ENCODE measurements around the gene KCTD1.

KCTD1 gene

GRCh38 chr18:26429535-26430226 is 118.7 kb downstream of the KCTD1 start:
- H2AFZ ChIP-seq (ENCODE audit: low read depth, low read length) = no peak overlapping the region
- H3K4me1 ChIP-seq (ENCODE audit: low read length) = peaks cover 3% of the 10 kb centered on the region
- no peak overlapping the region for H3K27ac ChIP-seq (ENCODE audit: low read length)
- H3K79me2 ChIP-seq (ENCODE audit: low read length) = no peaks in the 10 kb centered on the region
- H3K27me3 ChIP-seq (ENCODE audit: low read depth, low read length) = no peaks in the 10 kb centered on the region
- no peak for TF ChIP-seq CTCF (IDR thresholded peaks at IDR 0.05; ENCODE audit: low read depth, low read length)
- TF ChIP-seq EZH2phosphoT487 (IDR thresholded peaks at IDR 0.05; ENCODE audit: low read depth) = no peak
- H3K4me2 ChIP-seq (ENCODE audit: low read length) = no peak overlapping the region
- H3K36me3 ChIP-seq (replicated peaks; ENCODE audit: low read depth, low read length) = no peaks in the 10 kb centered on the region
- no peaks in the 10 kb centered on the region for H3K9me3 ChIP-seq (ENCODE audit: insufficient read depth, low read length)
- H3K9ac ChIP-seq (ENCODE audit: low read length) = no peak overlapping the region
- no peaks in the 10 kb centered on the region for H4K20me1 ChIP-seq (ENCODE audit: insufficient read depth, low read length)
- no peak overlapping the region for H3K4me3 ChIP-seq (ENCODE audit: low read length)

GRCh38 chr18:26425148-26425531 is 123.2 kb downstream of the KCTD1 start:
- no peak overlapping the region for H3K4me3 ChIP-seq (ENCODE audit: low read length)
- H3K27me3 ChIP-seq (ENCODE audit: low read depth, low read length) = 0 out of 2 replicates have a peak, but pooled peaks cover 5% of the 10 kb centered on the region
- no peak overlapping the region for H3K27ac ChIP-seq (ENCODE audit: low read length)
- no peak overlapping the region for H3K4me2 ChIP-seq (ENCODE audit: low read length)
- H3K9me3 ChIP-seq (ENCODE audit: insufficient read depth, low read length) = no peaks in the 10 kb centered on the region
- no peaks in the 10 kb centered on the region for H4K20me1 ChIP-seq (ENCODE audit: insufficient read depth, low read length)
- no peak overlapping the region for H2AFZ ChIP-seq (ENCODE audit: low read depth, low read length)
- TF ChIP-seq EZH2phosphoT487 (IDR thresholded peaks at IDR 0.05; ENCODE audit: low read depth) (no peak), CTCF (IDR thresholded peaks at IDR 0.05; ENCODE audit: low read depth, low read length) (no peak)
- no peaks in the 10 kb centered on the region for H3K79me2 ChIP-seq (ENCODE audit: low read length)
- H3K4me1 ChIP-seq (ENCODE audit: low read length) = peaks cover 30% of the 10 kb centered on the region
- H3K9ac ChIP-seq (ENCODE audit: low read length) = no peak overlapping the region
- H3K36me3 ChIP-seq (replicated peaks; ENCODE audit: low read depth, low read length) = no peaks in the 10 kb centered on the region

- Histone ChIP-seq H3K27ac (ENCODE audit: low read length) (no peak overlapping the region), H4K20me1 (ENCODE audit: insufficient read depth, low read length) (no peaks in the 10 kb centered on the region), H3K4me2 (ENCODE audit: low read length) (no peak overlapping the region), H3K79me2 (ENCODE audit: low read length) (no peaks in the 10 kb centered on the region), H3K4me3 (ENCODE audit: low read length) (no peak overlapping the region), H3K36me3 (replicated peaks; ENCODE audit: low read depth, low read length) (no peaks in the 10 kb centered on the region), H2AFZ (ENCODE audit: low read depth, low read length) (no peak overlapping the region), H3K4me1 (ENCODE audit: low read length) (peaks cover 30% of the 10 kb centered on the region), H3K9ac (ENCODE audit: low read length) (no peak overlapping the region), H3K27me3 (ENCODE audit: low read depth, low read length) (0 out of 2 replicates have a peak, but pooled peaks cover 5% of the 10 kb centered on the region), H3K9me3 (ENCODE audit: insufficient read depth, low read length) (no peaks in the 10 kb centered on the region)
- TF ChIP-seq EZH2phosphoT487 (IDR thresholded peaks at IDR 0.05; ENCODE audit: low read depth) (no peak), CTCF (IDR thresholded peaks at IDR 0.05; ENCODE audit: low read depth, low read length) (no peak)
Measured at GRCh38 chr18:26424428-26425147, 123.8 kb downstream of the KCTD1 start.

- peak overlapping the region; percentile 11; the same call in 1 of the 2 replicates for H3K9ac ChIP-seq (ENCODE audit: low read length)
- no peaks in the 10 kb centered on the region for H3K79me2 ChIP-seq (ENCODE audit: low read length)
- H2AFZ ChIP-seq (ENCODE audit: low read depth, low read length) = no peak overlapping the region
Measured at GRCh38 chr18:26422472-26423162, 125.7 kb downstream of the KCTD1 start.

More at GRCh38 chr18:26422472-26423162, 125.7 kb downstream of the KCTD1 start:
- H3K9me3 ChIP-seq (ENCODE audit: insufficient read depth, low read length) = no peaks in the 10 kb centered on the region
- H3K36me3 ChIP-seq (replicated peaks; ENCODE audit: low read depth, low read length) = no peaks in the 10 kb centered on the region
- H4K20me1 ChIP-seq (ENCODE audit: insufficient read depth, low read length) = no peaks in the 10 kb centered on the region
- H3K4me3 ChIP-seq (ENCODE audit: low read length) = peak overlapping the region; percentile 47
- no peak for TF ChIP-seq CTCF (IDR thresholded peaks at IDR 0.05; ENCODE audit: low read depth, low read length)
- no peak for TF ChIP-seq EZH2phosphoT487 (IDR thresholded peaks at IDR 0.05; ENCODE audit: low read depth)
- 0 out of 2 replicates have a peak, but pooled peaks cover 5% of the 10 kb centered on the region for H3K27me3 ChIP-seq (ENCODE audit: low read depth, low read length)
- H3K4me2 ChIP-seq (ENCODE audit: low read length) = peak overlapping the region; percentile 76
- peak overlapping the region; percentile 58 for H3K27ac ChIP-seq (ENCODE audit: low read length)
- peaks cover 30% of the 10 kb centered on the region for H3K4me1 ChIP-seq (ENCODE audit: low read length)
